ENCODE results near the gene ARL5C.
A peak's percentile ranks its signal among the peaks of the same experiment; 100 is the strongest.

Gene ARL5C

DNA sequence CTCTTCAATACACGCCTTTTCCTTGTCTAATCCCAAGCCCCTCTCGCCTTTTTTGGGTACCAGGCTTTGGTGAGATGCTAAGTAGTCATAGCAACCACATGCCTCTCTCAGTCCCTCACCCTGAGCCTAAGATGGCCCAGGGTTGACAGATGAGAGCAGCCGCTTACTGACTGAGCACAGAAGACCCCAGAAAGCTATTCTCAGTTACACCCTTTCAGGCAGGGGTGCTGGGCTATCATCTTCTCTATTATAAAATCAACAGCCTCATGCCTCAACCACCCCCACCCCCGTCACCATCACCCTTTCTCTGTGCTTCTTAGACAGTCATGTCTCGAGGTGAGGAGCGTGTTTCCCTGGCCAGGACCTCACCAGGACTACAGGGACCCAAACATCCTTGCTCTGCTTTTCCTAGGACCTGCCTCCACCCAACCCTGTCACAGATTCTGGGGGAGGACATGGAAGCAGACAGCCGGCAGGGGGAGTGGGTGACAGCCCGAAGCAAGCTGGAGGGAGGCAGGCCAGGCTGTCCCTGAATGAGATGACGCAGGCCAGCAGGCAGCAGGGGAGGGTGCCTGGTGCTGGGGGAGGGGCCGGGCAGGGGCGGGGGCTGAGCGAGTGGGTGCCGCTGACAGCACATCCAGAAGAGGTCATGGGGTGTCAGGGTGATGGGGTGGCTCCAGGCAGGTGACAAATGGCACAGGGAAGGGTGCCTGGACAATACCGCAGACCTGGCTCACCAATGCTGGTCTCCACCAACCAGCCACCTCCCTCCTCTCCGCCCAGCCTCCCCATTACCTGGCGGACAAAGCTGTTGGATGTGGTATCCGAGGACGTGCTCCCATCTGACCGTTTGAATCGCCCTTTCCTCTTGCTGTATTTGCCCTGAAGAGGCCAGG, 28.4 kb upstream of the ARL5C start:
- FAIRE-seq: peak; percentile 77
- DNase-seq (ENCODE audit: low spot score): peak; percentile 85

DNA sequence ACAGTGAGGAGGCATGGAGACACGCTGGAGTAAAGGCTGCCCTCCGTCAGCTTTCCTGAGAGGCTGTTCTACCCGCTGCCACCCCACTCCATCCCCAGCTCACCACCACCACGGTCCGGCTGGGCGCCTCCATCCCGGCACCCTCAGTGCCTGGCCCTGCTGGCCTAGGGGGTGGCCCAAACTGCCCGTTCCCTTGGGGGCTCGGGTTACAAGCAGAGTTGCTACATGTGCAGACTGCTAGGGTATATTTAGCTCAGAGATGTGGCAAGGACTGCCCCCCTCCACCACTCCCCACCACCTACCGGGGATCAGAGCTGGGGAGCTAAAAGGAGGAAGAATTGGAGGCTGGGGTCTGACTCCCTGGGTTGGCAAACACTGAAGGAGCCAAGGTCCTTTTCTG, 27.4 kb upstream of the ARL5C start:
- DNase-seq (ENCODE audit: low spot score) (no peak), FAIRE-seq (no peak)

DNA sequence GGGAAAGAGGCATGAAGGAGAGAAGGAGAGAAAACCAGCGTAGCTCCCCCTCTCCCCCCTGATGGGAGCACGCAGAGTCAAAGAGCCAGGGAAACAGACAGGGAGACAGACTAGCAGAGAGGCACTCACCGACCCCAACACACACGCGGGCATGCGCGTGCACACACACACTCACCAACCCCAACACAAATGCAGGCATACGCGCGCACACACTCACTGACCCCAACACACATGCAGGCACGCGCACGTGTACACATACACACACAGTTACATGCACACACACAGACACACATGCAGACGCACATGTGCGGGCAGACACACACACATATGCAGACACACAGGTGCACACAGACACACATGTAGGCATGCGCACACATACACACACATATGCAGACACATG, 26.9 kb upstream of the ARL5C start:
- DNase-seq (ENCODE audit: low spot score) (no peak), FAIRE-seq (peak; percentile 89)

DNA sequence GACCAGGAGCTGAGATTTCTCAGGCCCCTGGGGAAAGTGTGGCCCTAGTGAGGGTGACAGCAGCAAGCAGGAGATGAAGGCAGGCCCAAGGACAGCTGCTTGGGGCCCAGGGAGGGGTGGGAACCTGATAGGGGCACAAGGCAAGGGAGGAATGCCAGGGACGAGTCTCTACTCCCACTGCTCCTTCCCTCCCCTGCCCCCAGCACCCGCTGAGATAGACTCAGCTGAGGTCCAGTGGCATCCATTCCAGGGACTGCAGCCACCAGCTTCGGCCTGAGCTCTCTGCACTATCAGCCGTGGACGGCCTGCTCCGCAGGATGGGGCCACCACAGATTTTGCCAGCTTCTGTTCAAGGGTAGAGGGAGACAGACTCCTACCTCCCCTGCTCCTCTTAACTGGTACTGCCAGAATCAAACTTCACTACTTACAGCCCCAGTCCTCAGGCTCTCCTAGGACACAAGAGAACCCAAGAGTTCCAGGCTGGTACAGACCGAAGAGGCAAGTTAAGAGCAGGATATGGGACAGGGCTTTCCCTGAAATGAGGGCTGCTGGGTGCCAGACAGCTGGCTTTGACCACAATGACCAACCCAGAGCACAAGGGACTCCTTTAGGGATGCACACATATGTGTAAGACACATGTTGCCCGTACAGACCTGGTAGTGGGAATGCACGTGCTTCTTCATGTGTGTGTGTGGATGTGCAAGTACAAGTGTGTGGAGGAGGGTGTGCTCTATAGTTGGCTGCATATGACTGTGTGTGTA, 26.0 kb upstream of the ARL5C start:
- no peak for DNase-seq (ENCODE audit: low spot score)
- peak; percentile 80 for FAIRE-seq

DNA sequence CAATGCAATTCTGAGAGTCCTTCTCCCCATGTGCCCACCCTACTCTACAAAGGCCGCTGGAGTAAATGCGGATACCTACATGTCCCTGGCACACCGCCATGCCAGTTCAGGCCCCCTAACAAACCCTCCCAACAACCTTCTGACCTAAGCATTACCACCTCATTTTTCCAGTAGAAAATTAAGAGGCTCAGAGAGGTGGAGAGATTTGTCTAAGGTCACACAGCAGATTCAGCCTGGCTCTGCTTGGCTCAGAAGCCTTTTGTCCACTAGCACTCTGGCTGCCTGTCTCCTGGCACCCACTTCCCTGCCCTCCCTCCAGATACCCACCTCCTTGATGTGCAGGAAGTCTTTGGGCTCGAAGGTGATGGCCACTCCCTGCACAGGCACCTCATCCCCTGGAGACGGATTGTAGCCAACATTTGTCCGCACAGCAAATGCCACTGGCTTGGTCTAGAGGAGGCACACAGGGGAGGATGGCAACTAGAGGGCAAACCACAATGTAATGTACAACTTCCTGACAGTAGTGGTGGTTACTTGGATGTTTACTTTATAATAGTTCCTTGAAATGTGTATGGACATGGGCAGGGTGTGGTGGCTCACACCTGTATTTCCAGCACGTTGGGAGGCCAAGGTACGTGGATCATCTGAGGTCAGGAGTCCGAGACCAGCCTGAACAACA, 21.3 kb upstream of the ARL5C start:
- no peak for DNase-seq (ENCODE audit: low spot score)
- no peak for FAIRE-seq

DNA sequence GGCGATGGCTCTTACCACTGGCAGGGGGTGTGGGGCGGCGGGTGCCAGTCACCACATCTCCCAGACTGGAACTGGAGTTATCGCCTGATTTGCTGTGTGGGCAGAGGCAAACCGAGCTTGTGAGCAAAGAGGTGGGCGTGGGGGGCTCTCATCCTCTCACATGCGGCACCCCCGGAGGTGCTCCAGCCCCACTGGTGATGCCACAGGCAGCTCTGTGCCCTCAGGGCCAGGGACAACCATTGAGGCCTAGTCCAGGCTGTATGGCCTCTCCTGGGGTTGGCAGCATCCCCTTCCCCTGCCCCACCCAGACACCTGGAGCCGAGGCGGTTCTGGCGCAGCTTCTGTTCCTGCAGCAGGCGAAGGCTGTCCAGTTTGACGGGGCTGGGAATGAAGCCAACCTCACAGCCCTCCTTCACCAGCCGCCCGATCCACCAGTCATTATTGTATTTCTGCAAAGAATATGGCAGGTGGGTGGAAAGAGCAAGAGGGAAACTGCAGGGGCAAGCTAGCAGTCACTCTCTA, 20.6 kb upstream of the ARL5C start:
- no peak for DNase-seq (ENCODE audit: low spot score)
- no peak for FAIRE-seq

DNA sequence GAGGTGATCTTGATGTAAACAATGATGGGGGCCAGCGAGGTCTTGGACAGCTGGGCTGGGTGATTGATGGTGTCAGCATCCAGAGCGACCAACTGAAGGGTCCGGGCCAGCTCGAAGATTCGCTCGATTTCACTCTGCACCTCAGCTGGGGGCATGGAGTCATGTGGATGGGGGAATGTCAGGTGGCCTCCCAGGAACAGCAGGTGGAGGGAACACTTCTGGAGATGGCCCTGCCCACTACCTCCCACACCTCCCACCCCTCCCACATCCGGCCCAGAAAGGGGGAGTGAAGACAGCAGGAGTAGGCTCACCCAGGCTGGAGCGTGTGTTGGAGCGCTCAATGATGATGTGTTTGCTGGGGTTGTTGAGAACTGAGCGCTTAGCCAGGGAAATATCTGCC, 17.8 kb upstream of the ARL5C start:
- no peak for DNase-seq (ENCODE audit: low spot score)
- no peak for FAIRE-seq

DNA sequence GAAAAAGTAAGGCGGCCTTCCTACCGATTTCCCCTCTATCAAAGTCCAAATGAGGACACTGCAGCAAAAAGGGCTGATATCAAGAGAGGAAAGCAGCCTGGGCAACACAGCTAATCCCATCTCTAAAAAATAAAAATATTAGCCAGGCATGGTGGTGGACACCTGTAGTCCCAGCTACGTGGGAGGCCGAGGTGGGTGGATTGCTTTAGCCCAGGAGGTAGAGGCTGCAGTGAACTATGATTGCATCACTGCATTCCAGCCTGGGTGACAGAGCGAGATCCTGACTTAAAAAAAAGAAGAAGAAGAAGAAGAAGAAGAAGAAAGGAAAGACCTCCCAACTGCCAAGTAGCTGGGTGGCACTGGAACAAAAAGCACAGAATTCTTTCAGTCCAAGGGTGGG, 17.1 kb upstream of the ARL5C start:
- DNase-seq (ENCODE audit: low spot score): no peak
- no peak for FAIRE-seq

DNA sequence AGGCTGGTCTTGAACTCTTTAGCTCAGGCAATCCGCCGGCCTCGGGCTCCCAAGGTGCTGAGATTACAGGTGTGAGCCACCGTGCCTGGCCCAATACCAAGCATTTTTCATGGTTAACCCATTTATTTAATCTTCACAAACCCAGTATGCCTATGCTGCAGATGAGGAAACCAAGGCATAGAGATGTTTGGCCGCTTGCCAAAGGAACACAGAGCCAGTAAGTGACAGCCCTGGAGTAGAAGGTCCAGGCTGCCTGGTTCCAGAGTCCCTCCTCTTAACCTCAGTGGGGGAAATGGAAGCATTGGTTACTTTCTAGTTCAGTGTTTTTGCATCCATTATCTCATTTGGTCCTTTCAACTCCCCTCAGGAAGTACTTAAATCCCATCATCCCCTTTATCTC, 15.3 kb upstream of the ARL5C start:
- no peak for FAIRE-seq

DNA sequence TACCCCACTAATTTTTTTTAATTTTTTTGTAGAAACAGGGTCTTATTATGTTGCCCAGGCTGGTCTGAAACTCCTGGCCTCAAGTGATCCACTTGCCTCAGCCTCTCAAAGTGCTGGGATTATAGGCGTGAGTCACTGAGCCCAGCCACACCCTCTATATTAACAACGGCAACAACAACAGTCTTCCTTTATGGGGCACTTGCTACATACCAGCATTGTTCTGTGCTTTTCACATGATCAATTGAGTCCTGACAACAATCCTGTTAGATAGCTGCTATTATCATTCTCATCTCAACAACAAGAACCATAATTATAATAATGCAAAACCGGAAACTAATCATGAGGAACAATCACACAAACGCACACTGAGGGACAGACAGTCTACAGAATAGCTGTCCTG, 12.6 kb upstream of the ARL5C start:
- no peak for DNase-seq (ENCODE audit: low spot score)
- FAIRE-seq: no peak

More for the DNA sequence above, 15.3 kb upstream of the ARL5C start:
- no peak for DNase-seq (ENCODE audit: low spot score)

DNA sequence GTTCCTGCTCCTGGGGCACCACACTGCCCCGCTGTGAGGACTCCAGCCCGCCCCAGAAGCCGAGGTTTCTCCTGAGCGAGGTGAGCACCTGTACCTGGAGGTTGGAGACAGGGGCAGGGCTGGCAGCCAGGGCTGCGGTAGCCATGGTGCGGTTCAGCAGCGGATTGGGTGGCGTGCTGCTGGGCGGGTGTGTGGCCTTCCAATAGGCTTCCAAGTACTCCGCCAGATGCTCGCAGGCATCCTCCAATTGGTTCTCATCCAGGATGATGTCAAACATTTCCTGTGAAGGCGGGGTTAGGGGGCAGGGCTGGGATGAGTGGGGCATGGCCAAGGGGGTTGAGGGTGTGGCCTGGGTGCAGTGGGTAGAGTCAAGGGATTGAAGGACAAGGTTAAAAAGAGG, 11.3 kb upstream of the ARL5C start:
- no peak for FAIRE-seq
- no peak for DNase-seq (ENCODE audit: low spot score)

DNA sequence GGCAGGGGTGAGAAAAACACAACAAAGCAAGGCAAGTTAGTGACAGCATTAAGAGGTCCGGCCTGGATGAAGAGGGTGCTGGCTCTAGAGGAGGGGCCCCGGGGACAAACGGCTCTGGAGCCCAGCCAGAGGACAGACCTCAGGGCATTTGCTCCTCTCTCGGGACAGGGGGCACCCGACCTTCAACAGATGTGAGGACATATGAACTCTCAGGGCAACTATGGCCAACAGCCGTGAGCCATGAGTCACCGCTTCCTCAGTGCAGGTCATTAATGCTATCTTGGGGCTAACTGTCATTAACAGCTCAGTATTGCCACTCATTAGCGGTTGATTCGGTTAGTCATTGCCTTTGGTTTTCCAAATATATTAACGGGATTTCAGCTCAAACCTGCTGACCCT, 9.7 kb upstream of the ARL5C start:
- FAIRE-seq (no peak), DNase-seq (ENCODE audit: low spot score) (no peak)

DNA sequence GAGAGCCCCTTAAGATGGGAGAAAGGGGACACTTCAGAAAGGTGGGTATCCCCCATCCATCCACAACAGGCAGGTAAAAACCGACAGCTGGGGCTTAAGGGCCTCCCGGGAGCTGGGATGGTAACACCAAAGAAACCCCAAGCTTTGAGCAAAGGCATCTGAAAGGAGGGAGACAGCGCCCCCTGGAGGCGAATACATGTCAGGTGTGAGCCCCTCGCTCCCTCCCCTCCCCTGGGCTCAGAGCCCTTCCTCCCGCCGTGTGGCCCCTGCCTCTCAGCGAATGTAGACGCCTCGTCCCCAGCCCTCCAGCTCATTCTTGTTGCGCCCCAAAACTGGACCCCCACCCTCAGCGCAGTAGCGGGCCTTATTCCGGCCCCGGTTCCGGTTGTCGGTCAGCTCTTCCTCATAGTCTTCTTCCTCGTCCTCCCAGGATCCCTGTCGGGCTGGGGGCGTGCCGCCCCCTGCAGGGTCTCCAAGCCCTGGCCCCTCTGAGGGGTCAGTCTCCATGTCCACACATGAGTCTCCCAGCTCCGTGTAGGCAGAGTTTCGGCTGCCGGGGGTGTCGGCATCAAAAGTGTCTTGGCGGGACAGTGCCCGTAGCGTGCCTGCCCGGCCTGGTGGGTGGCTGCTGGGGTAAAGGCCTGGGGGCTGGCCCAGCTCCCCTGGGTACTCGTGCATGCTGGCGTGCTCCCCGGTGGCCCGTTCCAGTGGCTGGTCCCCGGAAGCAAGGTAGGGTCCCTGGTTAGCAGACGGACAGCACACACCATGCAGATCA, 9.1 kb upstream of the ARL5C start:
- FAIRE-seq (peak; percentile 42), DNase-seq (ENCODE audit: low spot score) (peak; percentile 75)

DNA sequence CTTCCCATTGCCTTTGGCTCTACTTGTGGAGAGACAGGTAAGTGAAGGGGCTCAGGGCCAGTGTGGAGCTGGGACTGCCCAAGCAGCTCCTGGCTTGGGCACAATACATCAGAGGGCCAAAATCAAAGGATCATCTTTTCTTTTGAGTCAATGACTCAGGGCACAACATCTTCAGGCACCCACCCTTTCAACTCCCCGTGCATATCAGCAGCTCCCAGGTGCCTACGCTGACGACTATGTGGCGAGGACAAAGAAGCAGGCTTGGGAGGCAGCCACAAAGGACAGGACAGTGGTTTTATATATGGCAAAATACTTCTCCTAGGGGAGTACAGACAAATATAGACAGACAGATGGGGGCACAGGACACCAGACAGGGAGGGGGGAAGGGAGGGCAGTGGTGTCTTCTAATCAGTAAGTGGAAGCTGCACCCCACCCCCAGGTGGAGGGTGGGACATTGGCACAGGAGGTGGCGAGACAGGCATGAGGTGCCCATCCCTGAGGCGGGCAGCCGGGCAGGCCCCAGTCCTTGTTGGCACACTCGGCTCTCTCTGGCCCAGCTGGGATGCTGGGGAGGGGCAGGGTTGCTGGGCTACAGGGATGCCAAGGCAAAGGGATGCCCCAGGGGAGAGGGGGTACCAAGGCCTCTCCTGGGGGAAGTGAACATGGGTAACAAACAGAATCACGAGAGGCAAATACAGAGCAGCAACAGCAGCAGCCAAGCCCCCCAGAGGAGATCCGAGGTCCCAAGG, 7.7 kb upstream of the ARL5C start:
- no peak for FAIRE-seq
- no peak for DNase-seq (ENCODE audit: low spot score)

DNA sequence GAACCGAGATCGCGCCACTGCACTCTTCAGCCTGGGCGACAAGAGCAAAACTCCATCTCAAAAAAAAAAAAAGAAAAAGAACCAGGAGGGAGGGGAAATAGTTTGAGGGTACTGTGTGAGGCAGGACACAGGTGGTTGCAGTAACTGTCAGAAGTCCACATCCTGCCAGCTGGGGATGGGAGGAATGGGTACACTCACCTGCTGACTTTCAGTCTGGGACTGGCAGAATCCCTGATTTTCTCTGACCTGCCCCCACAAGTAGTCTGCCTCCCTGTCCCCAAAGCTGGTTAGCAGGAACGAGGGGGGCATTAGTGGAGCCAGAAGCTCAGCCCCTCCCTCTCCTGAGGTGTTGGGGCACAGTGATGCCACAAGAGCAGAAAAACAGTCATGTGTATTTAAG, 7.1 kb upstream of the ARL5C start:
- DNase-seq (ENCODE audit: low spot score) (no peak), FAIRE-seq (no peak)

DNA sequence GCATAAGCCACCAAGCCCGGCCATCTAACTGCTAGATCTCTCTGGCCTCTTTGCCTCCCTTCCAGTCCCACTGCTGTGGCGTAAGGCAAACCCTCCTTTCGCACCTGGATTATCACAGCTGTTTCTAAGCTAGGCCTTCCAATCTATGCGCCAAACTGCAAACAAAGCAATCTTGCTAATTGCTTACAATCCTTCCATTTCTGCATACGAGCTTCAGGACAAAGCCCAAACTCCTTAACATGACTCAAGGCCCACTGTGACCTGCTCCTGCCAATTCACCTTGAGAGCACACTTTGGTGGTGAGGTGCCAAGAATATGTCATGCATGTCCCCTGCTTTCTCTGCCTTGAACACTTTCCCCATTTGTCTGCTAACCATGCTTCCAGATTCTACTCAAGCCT, 6.0 kb upstream of the ARL5C start:
- no peak for DNase-seq (ENCODE audit: low spot score)
- FAIRE-seq: peak; percentile 9

DNA sequence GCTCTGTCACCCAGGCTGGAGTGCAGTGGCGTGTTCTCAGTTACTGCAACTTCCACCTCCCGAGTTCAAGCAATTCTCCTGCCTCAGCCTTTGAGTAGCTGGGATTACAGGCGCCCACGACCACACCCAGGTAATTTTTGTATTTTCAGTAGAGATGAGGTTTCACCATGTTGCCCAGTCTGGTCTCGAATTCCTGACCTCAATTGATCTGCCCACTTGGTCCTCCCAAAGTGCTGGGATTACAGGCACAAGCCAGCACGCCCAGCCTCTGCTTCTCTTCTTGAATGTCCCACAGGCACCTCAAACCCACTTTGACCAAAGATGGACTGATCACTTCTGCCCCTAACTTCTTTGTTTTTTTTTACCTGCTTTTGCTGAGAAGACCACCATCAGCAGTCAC, 4.6 kb upstream of the ARL5C start:
- DNase-seq (ENCODE audit: low spot score) (no peak), FAIRE-seq (no peak)

DNA sequence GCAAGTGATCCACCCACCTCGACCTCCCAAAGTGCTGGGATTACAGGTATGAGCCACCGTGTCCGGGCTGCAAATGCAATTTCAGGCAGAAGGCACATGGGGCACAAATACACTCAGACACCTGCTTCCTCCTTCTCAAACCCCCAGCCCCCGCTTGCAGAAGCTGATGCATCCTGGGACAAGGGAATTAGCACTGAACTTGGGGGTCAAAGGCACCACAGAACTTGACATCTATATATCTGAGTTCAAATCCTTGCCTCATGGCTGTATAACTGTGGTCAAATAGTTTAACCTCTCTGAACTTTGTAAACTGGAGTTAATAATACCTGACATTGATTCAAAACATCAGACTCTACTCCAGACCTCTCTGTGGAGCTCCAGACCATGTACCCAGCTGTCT, 4.1 kb upstream of the ARL5C start:
- FAIRE-seq (no peak), DNase-seq (ENCODE audit: low spot score) (no peak)

DNA sequence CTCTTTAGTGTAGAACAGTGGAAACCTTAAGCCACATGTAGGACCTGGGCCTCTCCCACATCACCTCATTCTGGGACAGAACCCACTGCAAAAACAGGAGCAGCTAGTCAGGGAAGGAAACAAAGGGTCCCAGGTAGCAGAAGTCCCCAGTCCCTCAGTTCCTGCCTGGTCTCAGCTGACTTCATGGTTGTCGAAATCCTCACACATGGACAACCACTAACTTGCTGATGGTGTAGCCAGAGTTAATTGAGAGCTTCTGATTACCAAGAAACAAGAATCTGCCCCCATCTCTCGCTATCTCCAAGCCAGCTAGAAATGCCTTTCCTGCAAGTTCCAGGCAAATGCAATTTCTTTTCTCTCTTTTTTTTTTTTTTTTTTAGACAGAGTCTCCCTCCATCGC, 3.6 kb upstream of the ARL5C start:
- no peak for FAIRE-seq

DNA sequence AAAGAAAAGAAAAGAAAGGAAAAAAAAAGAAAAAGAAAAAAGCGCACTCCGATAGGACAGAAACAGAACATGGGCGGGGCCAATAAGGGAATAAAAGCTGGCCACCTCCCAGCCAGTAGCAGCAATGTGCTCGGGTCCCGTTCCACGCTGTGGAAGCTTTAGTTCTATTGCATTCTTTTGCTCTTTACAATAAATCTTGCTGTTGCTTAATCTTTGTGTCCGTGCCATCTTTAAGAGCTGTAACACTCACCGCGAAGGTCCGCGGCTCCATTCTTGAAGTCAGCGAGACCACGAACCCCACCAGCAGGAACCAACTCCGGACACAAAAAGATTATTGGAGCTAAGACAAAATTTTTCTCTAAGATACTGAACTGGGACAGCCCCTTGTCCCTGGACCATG, 3.1 kb upstream of the ARL5C start:
- no peak for DNase-seq (ENCODE audit: low spot score)
- FAIRE-seq: no peak

More for the DNA sequence above, 3.6 kb upstream of the ARL5C start:
- no peak for DNase-seq (ENCODE audit: low spot score)
